Measurements from ENCODE around the gene THEM4. TPM values are rescaled to one million over a fixed set of nuclear protein-coding genes. Genes with fewer than 3 reads are reported as not detected.
A peak's percentile ranks its signal among the peaks of the same experiment; 100 is the strongest.

The THEM4 gene
- total RNA-seq, 2 donors from 2014 or later: 11.9 to 30.3 TPM

- Histone ChIP-seq H3K4me1 (no peaks in the 10 kb centered on the region), H3K4me3 (no peak overlapping the region), H3K27me3 (no peaks in the 10 kb centered on the region), H3K27ac (no peak overlapping the region), H3K9me3 (no peaks in the 10 kb centered on the region), H3K36me3 (replicated peaks in 1 of 2; ENCODE audit: insufficient read depth in 1 of 2, low read depth in 2 of 2) (peaks cover 0 to 4% of the 10 kb centered on the region in 2 donors)
- no peak for TF ChIP-seq CTCF (IDR thresholded peaks at IDR 0.05)
- TF ChIP-seq POLR2A (IDR thresholded peaks at IDR 0.05): no peak
- 66 to 83% methylated on average over 2 of the region's 2 CpGs for WGBS, 2 donors
- intact Hi-C loops (cut with DNase I): no loop called here
- ATAC-seq: no peak
- DNase-seq: peak in 2 of 4 donors; percentile 22 to 23
These were observed 10.8 kb downstream of the THEM4 start for GRCh38 chr1:151898519-151898991.

- H3K4me3 ChIP-seq: no peak overlapping the region
- intact Hi-C loops (cut with DNase I): no loop called here
- no peak for TF ChIP-seq POLR2A (IDR thresholded peaks at IDR 0.05)
- no peak for TF ChIP-seq CTCF (IDR thresholded peaks at IDR 0.05)
- H3K4me1 ChIP-seq: no peaks in the 10 kb centered on the region
- no peaks in the 10 kb centered on the region for H3K27me3 ChIP-seq
- ATAC-seq: no peak
- H3K27ac ChIP-seq: no peak overlapping the region
- no peak for DNase-seq
- 80 to 88% methylated on average over 9 to 10 of the region's 10 CpGs for WGBS, 2 donors
- H3K36me3 ChIP-seq (replicated peaks in 1 of 2; ENCODE audit: insufficient read depth in 1 of 2, low read depth in 2 of 2): peaks cover 0 to 4% of the 10 kb centered on the region in 2 donors
- H3K9me3 ChIP-seq: no peaks in the 10 kb centered on the region
These were observed 11.3 kb downstream of the THEM4 start for GRCh38 chr1:151897991-151898431.

- DNase-seq (no peak), ATAC-seq (no peak)
- no peak overlapping the region for H3K27ac ChIP-seq
- peaks cover 0 to 4% of the 10 kb centered on the region in 2 donors for H3K36me3 ChIP-seq (replicated peaks in 1 of 2; ENCODE audit: insufficient read depth in 1 of 2, low read depth in 2 of 2)
- no peaks in the 10 kb centered on the region for H3K4me1 ChIP-seq
- H3K9me3 ChIP-seq: no peaks in the 10 kb centered on the region
- WGBS, 2 donors: 95 to 96% methylated on average over 9 of the region's 9 CpGs
- intact Hi-C loops (cut with DNase I): no loop called here
- TF ChIP-seq CTCF (IDR thresholded peaks at IDR 0.05) (no peak), POLR2A (IDR thresholded peaks at IDR 0.05) (no peak)
- H3K27me3 ChIP-seq: no peaks in the 10 kb centered on the region
- H3K4me3 ChIP-seq: no peak overlapping the region
These were observed 16.0 kb downstream of the THEM4 start for GRCh38 chr1:151893176-151893924.

GRCh38 chr1:151892190-151892589 is 17.1 kb downstream of the THEM4 start:
- Histone ChIP-seq H3K36me3 (replicated peaks in 1 of 2; ENCODE audit: insufficient read depth in 1 of 2, low read depth in 2 of 2) (peaks cover 4 to 6% of the 10 kb centered on the region in 2 donors), H3K27me3 (no peaks in the 10 kb centered on the region), H3K9me3 (no peaks in the 10 kb centered on the region), H3K4me1 (no peaks in the 10 kb centered on the region), H3K27ac (no peak overlapping the region), H3K4me3 (no peak overlapping the region)
- ATAC-seq (no peak), DNase-seq (no peak)
- 89 to 92% methylated on average over 2 of the region's 2 CpGs for WGBS, 2 donors
- intact Hi-C loops (cut with DNase I): no loop called here
- no peak for TF ChIP-seq POLR2A (IDR thresholded peaks at IDR 0.05)
- TF ChIP-seq CTCF (IDR thresholded peaks at IDR 0.05): no peak

GRCh38 chr1:151891512-151891911 is 17.8 kb downstream of the THEM4 start:
- Histone ChIP-seq H3K4me3 (no peak overlapping the region), H3K36me3 (replicated peaks in 1 of 2; ENCODE audit: insufficient read depth in 1 of 2, low read depth in 2 of 2) (peaks cover 6% of the 10 kb centered on the region in 2 donors), H3K4me1 (no peaks in the 10 kb centered on the region), H3K27me3 (no peaks in the 10 kb centered on the region), H3K9me3 (no peaks in the 10 kb centered on the region), H3K27ac (no peak overlapping the region)
- 69 to 74% methylated on average over 3 of the region's 3 CpGs for WGBS, 2 donors
- DNase-seq: no peak
- TF ChIP-seq CTCF (IDR thresholded peaks at IDR 0.05) (no peak), POLR2A (IDR thresholded peaks at IDR 0.05) (no peak)
- ATAC-seq: no peak
- intact Hi-C loops (cut with DNase I): no loop called here

Data from body of pancreas (tissue), 4 donors.